HL-60 (cell line): Measurements from ENCODE around the gene PPP2R2D.

ENCODE experiments used
- CTCF ChIP-seq: IDR thresholded peaks from one replicate; pipeline ENCODE4 v1.5.1; 2011; ENCODE audit warnings: low read length, control low read depth, inconsistent platforms; ENCODE audit not compliant: insufficient read depth
- GABPA ChIP-seq: IDR thresholded peaks from 2 replicates; pipeline ENCODE4 v1.6.1; 2012; ENCODE audit warnings: low read depth
- POLR2AphosphoS5 ChIP-seq: IDR thresholded peaks from 2 replicates; pipeline ENCODE4 v1.6.1; 2012; ENCODE audit warnings: low read depth
- REST ChIP-seq: IDR thresholded peaks from 2 replicates; pipeline ENCODE4 v1.6.1; 2012; ENCODE audit warnings: low read depth; ENCODE audit not compliant: insufficient replicate concordance
- SPI1 ChIP-seq: IDR thresholded peaks from 2 replicates; pipeline ENCODE4 v1.6.1; 2012; ENCODE audit warnings: low read depth, mild to moderate bottlenecking, borderline replicate concordance

- no peak for TF ChIP-seq CTCF
- TF ChIP-seq POLR2AphosphoS5 = no peak
- TF ChIP-seq REST = no peak
- TF ChIP-seq SPI1 = no peak
- no peak for TF ChIP-seq GABPA
These were observed 28.5 kb downstream of the PPP2R2D start for GRCh38 chr10:131929122-131929845.
